Activated CD4-positive, alpha-beta T cell treated with anti-CD3 and anti-CD28 coated beads for 4 hours (primary cell): ENCODE data around the gene TBCK.
"Not testable (repeated sequence)": the region's sequence is repeated elsewhere in the genome, so short reads cannot be mapped to it uniquely, and the experiment has no call there.

Experiments used
- DNase-seq, 2 donors: peaks; one replicate each; pipeline ENCODE4 v3.0.0-alpha.2; 2020

Gene TBCK

GRCh38 chr4:106315968-106316772 lies at the start of gene TBCK, which contains the start of gene AIMP1:
Gene TBCK (minus strand): TSS chr4:106316209. CDS start chr4:106308960, 7,249 bp downstream.
Gene AIMP1 (plus strand): TSS chr4:106316550. CDS start chr4:106325010, 8,460 bp downstream.
- peak; percentile 86 to 89 for DNase-seq

GRCh38 chr4:106365613-106366012 lies 49.6 kb upstream of the TBCK start:
- DNase-seq = no peak

- DNase-seq = no peak
Observed at GRCh38 chr4:106364282-106364681, 48.3 kb upstream of the TBCK start.

DNA sequence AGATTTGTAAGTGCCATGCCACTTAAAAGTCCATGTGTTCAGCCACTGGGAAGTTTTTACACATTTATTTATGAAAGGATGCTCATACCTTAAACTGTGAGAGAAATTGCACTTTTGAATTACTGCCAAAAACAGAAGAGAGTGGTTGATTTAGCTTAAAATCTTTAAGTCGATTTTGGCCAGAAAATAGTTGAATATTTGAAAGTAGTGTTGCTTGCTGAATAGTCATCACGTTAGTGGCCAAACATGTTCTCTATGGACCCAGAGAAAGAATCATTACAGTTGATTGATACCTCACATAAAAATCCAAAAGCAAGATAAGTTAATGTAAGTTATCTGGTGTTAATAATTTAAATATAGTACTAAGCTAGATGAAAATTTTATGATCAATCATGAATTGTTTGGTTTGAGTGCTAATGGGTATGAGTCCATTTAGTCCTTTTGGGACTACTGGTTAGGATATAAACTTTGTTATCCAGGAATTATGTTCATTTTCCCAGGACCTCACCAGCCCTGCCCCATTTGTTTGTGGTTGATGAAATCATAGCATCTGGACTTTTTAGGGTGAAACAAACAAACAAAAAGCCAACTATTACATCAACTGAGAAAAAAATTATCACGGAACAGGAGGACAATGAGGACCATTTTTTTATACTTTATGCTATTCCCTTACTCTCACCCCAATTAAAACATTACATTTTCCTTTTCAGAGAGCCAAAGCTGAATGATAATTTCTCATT lies 46.2 kb upstream of the TBCK start:
- DNase-seq = no peak

- no peak for DNase-seq
Observed at GRCh38 chr4:106358899-106359298, 42.9 kb upstream of the TBCK start.

- no peak for DNase-seq
Observed at GRCh38 chr4:106355193-106355592, 39.2 kb upstream of the TBCK start.

DNA sequence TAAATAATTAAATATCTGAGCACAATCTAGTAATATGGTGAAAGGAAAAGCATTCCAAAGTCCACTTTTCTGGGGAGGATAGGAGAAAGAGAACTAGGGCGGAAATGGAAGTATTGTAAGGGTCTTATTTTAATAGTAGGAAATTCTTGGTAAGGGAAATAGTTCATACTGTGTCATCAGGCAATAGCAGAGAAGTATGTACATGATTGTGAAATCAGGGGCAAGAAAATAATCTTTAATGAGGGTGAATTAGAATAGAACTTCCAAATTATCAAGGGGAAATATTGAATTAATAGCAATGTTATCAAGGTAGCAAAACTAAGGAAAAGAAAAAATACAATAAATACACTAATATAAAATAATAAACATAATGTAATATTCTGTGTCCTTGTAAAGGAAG lies 37.8 kb upstream of the TBCK start:
- DNase-seq = no peak

DNA sequence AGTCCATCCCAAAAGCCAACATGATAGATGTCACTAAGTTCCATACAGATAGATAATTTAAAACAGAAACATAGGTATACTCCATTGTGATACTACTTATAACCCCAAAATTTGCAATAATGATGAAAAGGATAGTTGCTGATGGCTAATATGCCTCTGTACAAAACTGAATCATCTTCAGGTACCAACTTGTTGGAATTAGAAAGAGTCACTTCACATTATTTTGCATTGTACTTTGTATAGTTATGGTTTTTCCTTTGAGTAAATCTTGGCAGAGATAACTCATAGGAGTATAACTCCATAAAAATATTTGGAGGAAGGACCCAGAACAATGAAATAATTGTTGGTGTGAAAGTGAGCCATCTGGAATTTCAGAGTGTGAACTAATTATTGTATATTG lies 35.0 kb upstream of the TBCK start:
- DNase-seq = no peak

GRCh38 chr4:106347167-106347566 lies 31.2 kb upstream of the TBCK start:
- no peak for DNase-seq

DNA sequence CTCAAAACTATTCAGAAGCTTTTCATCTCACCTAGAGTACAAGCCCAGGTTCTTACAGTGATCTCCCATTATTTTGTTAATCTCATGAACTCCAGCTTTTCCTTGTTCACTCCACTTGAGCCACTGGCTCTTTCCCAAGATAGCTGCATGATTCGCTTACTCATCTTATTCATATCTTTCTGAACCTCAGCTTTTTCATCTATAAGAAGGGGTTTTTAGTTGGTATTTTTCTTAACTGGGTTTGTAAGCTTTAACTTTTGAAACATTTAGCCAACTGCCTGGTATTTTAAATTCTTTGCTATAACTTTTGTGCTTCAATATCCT lies 28.6 kb upstream of the TBCK start:
- DNase-seq = no peak

- DNase-seq = no peak
Observed at GRCh38 chr4:106343865-106344646, 28.0 kb upstream of the TBCK start.

GRCh38 chr4:106340774-106341173 lies 24.8 kb upstream of the TBCK start:
- DNase-seq = no peak

DNA sequence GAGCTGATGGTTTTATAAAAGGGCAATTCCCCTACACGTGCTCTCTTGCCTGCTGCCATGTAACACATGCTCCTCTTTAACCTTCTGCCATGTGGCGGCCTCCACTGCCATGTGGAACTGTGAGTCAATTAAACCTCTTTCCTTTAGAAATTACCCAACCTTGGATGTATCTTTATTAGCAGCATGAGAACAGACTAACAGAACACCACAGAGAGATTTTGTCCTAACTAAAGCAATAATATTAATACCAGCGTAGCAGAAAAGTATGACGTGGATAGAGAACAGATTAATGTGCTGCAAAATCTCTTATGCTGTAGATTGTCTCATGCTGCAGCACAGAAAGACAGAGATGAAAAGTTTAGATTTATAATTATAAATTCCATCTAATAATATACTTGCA lies 23.4 kb upstream of the TBCK start:
- no peak for DNase-seq

DNA sequence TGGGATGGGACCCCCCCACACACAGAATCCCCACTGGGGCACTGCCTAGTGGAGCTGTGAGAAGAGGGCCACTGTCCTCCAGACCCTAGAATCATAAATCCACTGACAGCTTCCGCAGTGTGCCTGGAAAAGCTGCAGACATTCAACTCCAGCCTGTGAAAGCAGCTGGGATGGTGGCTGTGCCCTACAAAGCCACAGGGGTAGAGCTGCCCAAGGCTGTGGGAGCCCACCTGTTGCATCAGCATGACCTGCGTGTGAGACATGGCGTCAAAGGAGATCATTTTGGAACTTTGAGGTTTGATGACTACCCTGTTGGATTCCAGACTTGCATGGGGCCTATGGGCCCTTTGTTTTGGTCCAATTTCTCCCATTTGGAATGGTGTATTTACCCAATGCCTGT lies 22.7 kb upstream of the TBCK start:
- DNase-seq = no peak

- no peak for DNase-seq
Observed at GRCh38 chr4:106337916-106338315, 21.9 kb upstream of the TBCK start.

DNA sequence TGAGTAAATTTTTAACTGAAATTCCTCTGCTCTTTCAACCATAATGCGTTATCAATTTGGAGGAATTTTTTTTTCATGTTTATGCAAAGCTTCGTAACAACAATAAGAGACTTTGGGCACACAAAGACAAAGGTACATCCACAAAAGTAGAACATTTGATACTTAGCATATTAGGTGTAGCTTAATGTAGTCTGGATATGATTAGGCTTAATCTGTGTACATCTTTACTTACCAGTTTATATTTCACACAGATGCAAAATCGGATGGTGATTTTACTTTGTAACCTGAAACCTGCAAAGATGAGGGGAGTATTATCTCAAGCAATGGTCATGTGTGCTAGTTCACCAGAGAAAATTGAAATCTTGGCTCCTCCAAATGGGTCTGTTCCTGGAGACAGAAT lies 20.6 kb upstream of the TBCK start:
- DNase-seq = no peak

DNA sequence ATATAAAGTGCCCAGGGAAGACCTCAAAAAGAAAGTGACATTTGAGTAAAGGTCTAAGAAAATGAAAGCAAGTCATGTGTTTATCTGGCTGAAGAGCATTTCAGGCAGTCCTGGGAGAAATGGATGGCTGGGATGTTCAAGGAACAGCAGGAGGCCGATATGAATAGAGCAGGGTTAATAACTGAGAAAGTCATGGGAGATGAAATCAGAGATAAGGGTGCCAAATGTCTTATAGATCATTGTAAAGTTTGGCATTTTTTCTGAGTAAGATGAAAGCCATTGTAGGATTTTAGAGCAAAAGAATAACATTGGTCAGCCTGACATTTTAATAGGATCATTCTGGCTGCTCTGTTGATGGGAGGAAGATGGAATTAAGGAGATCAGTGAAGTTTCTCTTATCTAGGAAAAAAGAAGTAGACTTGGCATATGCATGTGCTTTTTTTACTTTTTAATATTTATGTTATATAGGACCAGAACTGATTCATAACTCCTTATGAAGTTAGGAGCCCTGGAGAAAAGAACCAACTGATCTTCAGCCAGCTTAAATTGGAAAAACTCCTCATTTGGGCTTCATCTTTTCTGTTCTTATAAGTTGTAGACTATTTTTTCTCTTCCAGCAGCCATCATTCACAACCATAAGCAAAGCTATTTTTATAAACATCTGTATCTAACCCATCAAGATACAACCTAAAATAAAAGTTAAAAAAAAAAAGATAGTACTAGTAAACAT lies 18.9 kb upstream of the TBCK start:
- no peak for DNase-seq

DNA sequence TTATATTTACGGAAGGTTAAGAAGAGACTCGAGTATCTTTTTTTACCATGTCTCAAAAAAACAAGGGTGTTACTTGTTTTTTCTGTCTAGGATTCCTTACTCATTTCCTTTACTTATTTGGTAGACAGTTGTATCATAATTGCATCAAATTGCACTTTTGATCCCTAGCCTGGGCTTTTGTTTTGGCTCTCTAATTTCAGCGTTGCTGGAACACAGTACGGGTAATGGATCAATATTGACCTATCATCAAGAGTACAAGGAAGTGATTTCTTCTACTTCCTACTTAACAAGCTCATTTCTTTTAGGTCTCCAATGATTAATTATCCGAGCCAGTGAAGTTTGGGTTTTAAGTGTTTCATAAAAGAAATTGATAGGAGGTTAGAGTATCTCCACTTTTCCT lies 17.2 kb upstream of the TBCK start:
- no peak for DNase-seq

DNA sequence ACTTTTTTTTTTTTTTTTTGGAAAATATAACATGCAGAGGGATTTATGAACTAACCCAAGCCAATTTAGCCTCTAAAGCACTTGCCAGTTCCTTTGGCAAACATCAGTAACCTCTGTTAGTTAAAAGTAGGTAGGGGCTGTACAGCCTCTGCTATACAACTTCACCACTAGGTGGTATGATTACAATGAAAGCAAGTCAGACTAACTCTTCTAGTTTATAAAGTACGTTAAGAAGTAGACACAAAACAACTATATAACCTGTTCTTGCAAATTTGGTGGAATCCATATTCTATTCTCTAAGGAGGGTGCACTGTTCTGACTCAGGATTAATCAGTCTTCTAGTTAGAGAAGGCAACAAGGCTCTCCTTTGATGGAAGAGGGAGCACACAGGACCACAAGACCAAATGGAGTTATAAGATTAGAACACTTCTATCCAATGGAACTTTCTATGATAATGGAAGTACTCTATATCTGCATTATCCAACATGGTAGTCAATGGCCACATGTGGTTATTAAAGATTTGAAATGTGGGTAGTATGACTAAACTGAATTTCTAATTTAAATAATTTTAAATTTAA lies 13.1 kb upstream of the TBCK start:
- no peak for DNase-seq

GRCh38 chr4:106325800-106326199 lies 9.8 kb upstream of the TBCK start:
- no peak for DNase-seq

GRCh38 chr4:106323119-106323518 lies 7.1 kb upstream of the TBCK start:
- DNase-seq = no peak

- DNase-seq = not testable (repeated sequence)
Observed at GRCh38 chr4:106321814-106322213, 5.8 kb upstream of the TBCK start.

DNA sequence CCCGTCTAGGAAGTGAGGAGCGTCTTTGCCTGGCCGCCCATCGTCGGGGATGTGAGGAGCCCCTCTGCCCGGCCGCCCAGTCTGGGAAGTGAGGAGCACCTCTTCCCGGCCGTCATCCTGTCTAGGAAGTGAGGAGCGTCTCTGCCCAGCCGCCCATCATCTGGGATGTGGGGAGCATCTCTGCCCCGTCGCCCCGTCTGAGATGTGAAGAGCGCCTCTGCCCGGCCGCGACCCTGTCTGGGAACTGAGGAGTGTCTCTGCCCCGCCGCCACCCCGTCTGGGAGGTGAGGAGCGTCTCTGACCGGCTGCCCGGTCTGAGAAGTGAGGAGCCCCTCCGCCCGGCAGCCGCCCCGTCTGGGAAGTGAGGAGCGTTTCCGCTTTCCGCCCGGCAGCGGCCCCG lies 5.2 kb upstream of the TBCK start:
- DNase-seq = not testable (repeated sequence)
